ENCODE measurements around the gene SRC. TPM values are rescaled to one million over a fixed set of nuclear protein-coding genes. Genes with fewer than 3 reads are reported as not detected.

The SRC gene
- polyA plus RNA-seq, 1 experiment: 13.9 TPM

GRCh38 chr20:37449276-37449675 lies 103.3 kb downstream of the SRC start:
- no peak for DNase-seq (ENCODE audit: low read depth, low spot score)
- H3K9me3 ChIP-seq (ENCODE audit: control insufficient read depth, insufficient read depth, low read length): no peaks in the 10 kb centered on the region; the same call in 1 of the 2 replicates
- TF ChIP-seq, protein P1, sequence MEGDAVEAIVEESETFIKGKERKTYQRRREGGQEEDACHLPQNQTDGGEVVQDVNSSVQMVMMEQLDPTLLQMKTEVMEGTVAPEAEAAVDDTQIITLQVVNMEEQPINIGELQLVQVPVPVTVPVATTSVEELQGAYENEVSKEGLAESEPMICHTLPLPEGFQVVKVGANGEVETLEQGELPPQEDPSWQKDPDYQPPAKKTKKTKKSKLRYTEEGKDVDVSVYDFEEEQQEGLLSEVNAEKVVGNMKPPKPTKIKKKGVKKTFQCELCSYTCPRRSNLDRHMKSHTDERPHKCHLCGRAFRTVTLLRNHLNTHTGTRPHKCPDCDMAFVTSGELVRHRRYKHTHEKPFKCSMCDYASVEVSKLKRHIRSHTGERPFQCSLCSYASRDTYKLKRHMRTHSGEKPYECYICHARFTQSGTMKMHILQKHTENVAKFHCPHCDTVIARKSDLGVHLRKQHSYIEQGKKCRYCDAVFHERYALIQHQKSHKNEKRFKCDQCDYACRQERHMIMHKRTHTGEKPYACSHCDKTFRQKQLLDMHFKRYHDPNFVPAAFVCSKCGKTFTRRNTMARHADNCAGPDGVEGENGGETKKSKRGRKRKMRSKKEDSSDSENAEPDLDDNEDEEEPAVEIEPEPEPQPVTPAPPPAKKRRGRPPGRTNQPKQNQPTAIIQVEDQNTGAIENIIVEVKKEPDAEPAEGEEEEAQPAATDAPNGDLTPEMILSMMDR (IDR thresholded peaks at IDR 0.05; ENCODE audit: low read depth, low read length): no peak
- POLR2A ChIA-PET: no interaction called here
- peaks cover 28% of the 10 kb centered on the region for H3K27me3 ChIP-seq (ENCODE audit: control insufficient read depth, insufficient read depth, low read length)
- CTCF ChIA-PET: no interaction called here
- H3K4me3 ChIP-seq (ENCODE audit: low read depth, low read length): no peak overlapping the region
- no peak overlapping the region for H3K27ac ChIP-seq (ENCODE audit: low read depth, low read length)

DNA sequence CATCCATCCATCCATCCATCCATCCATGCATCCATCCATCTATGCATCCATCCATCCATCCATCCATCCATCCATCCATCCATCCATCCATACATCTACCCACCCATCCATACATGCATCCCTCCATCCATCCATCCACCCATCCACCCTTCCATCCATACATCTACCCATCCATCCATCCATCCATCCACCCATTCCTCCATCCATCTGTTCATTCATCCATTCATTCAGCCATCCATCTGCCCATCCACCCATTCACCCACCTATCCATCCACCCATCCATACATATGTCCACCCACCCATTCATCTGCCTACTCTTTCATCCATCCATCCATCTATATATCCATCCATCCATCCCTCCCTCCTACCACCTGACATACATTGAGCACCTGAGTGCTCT lies 104.4 kb downstream of the SRC start:
- Histone ChIP-seq H3K27ac (ENCODE audit: low read depth, low read length) (no peak overlapping the region), H3K27me3 (ENCODE audit: control insufficient read depth, insufficient read depth, low read length) (peaks cover 24% of the 10 kb centered on the region), H3K4me3 (ENCODE audit: low read depth, low read length) (no peak overlapping the region), H3K9me3 (ENCODE audit: control insufficient read depth, insufficient read depth, low read length) (no peaks in the 10 kb centered on the region; the same call in 1 of the 2 replicates)
- ChIA-PET POLR2A (no interaction called here), CTCF (no interaction called here)
- TF ChIP-seq, protein P1 (IDR thresholded peaks at IDR 0.05; ENCODE audit: low read depth, low read length): no peak
- DNase-seq (ENCODE audit: low read depth, low spot score): no peak

- CTCF ChIA-PET: no interaction called here
- no peak overlapping the region for H3K27ac ChIP-seq (ENCODE audit: low read depth, low read length)
- POLR2A ChIA-PET: no interaction called here
Observed at GRCh38 chr20:37451616-37452015, 105.7 kb downstream of the SRC start.

DNA sequence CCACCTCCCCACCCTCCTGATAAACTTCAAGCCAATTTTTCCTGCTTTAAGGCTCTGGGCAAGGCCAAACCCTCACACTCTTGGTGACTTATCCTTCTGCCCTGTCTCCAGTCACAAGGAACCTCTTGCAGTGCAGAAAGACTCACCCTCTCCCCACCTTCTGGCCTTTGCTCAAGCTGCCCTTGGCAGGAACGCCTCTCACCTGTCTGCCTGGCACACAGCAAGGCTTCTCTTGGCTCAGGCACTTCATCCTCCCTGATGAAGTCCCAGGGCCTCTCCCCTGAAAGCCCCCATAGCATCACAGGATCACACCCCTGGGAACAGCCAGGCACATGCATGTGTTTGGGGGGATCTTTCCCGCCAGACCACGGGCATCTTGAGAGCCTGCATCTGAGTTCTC lies 106.3 kb downstream of the SRC start:
- no peak for DNase-seq (ENCODE audit: low read depth, low spot score)
- ChIA-PET CTCF (no interaction called here), POLR2A (no interaction called here)
- no peaks in the 10 kb centered on the region; the same call in 1 of the 2 replicates for H3K9me3 ChIP-seq (ENCODE audit: control insufficient read depth, insufficient read depth, low read length)
- TF ChIP-seq, protein P1 (IDR thresholded peaks at IDR 0.05; ENCODE audit: low read depth, low read length): no peak
- no peak overlapping the region for H3K4me3 ChIP-seq (ENCODE audit: low read depth, low read length)
- H3K27me3 ChIP-seq (ENCODE audit: control insufficient read depth, insufficient read depth, low read length): peaks cover 12% of the 10 kb centered on the region
- no peak overlapping the region for H3K27ac ChIP-seq (ENCODE audit: low read depth, low read length)

More at GRCh38 chr20:37451616-37452015, 105.7 kb downstream of the SRC start:
- Histone ChIP-seq H3K9me3 (ENCODE audit: control insufficient read depth, insufficient read depth, low read length) (no peaks in the 10 kb centered on the region; the same call in 1 of the 2 replicates), H3K27me3 (ENCODE audit: control insufficient read depth, insufficient read depth, low read length) (peaks cover 16% of the 10 kb centered on the region), H3K4me3 (ENCODE audit: low read depth, low read length) (no peak overlapping the region)
- no peak for DNase-seq (ENCODE audit: low read depth, low spot score)
- TF ChIP-seq, protein P1 (IDR thresholded peaks at IDR 0.05; ENCODE audit: low read depth, low read length): no peak

DNA sequence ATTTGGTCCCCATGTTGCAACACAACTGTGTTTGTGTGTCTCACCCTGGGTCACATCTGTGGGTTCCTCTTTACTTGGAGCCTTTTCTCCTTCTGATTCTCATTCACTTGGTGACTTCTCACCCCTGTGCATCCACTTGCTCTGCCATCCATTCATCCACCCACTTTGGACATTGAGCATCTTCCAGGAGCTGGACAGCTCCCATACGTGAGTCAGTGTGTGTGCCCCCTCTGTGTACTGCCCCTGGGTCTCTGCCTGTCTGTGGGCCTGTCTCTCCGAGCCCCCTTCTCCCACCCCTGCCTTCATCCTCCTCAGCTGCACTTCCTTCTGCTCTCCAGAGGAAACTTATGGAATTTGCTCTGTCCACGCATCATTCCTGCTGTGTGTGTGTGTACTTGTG lies 107.3 kb downstream of the SRC start:
- POLR2A ChIA-PET: no interaction called here

More for the DNA sequence above, 107.3 kb downstream of the SRC start:
- peaks cover 1% of the 10 kb centered on the region; the same call in 1 of the 2 replicates for H3K9me3 ChIP-seq (ENCODE audit: control insufficient read depth, insufficient read depth, low read length)
- TF ChIP-seq, protein P1 (IDR thresholded peaks at IDR 0.05; ENCODE audit: low read depth, low read length): no peak
- CTCF ChIA-PET: no interaction called here
- H3K27me3 ChIP-seq (ENCODE audit: control insufficient read depth, insufficient read depth, low read length): peaks cover 9% of the 10 kb centered on the region
- no peak overlapping the region for H3K27ac ChIP-seq (ENCODE audit: low read depth, low read length)
- DNase-seq (ENCODE audit: low read depth, low spot score): no peak
- H3K4me3 ChIP-seq (ENCODE audit: low read depth, low read length): no peak overlapping the region

All from AG04450 (cell line).